Measurements from ENCODE around the gene PBXIP1.
A peak's percentile ranks its signal among the peaks of the same experiment; 100 is the strongest.
"Not testable (repeated sequence)": the region's sequence is repeated elsewhere in the genome, so short reads cannot be mapped to it uniquely, and the experiment has no call there.

PBXIP1 gene

GRCh38 chr1:154994591-154994990 is 38.7 kb upstream of the PBXIP1 start:
- no peak for DNase-seq

DNA sequence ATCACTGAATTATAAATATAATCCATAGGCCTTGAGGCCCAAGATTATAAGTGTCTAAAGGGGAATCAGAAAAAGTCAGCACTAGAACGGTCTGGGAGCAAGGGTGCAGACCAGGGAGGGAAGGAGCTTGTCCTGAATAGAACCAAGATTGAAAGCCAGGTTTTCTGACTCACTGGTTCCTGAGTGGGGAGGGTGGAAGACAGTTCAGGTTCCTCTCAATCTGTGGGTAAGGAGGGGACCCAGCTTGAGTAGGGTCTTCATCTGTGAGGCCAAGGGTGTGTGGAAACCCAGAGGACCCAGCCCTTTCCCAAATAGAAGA is 38.3 kb upstream of the PBXIP1 start:
- DNase-seq = no peak

DNA sequence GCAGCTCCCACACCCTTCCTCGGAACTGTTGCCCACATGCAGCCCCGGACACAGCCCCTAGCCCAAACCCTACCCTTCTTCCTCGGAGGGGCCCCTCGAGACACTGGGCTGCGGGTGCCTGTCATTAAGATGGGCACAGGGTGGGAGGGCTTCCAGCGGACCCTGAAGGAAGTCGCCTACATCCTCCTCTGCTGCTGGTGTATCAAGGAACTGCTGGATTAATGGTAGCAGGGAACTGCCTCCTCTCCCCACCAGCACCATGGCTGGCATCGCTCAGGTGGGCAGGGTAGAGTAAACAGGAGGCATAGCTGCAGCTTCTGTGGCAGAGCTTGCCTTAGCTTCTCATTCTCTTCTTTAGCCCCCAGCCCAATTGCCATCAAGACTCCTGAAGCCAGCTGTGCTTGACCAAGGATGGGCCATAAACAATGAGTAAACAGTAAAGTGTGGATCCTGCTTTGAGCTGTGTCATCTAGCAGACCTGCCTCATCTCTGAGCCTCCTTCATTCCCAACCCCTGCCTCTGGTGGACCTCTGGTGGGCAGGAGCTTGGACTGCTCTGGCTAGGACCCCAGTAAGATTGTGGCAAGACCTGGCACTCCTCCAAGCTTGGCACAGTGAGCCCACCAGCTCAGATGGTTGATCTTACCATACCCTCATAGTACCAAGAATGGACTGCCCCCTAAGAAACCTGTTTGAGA is 37.8 kb upstream of the PBXIP1 start, which contains the start of gene LENEP:
LENEP (plus strand) TSS at position 15 of the 697 bp plus-strand sequence; CDS start at position 37, 22 bp downstream.
- no peak for DNase-seq

DNA sequence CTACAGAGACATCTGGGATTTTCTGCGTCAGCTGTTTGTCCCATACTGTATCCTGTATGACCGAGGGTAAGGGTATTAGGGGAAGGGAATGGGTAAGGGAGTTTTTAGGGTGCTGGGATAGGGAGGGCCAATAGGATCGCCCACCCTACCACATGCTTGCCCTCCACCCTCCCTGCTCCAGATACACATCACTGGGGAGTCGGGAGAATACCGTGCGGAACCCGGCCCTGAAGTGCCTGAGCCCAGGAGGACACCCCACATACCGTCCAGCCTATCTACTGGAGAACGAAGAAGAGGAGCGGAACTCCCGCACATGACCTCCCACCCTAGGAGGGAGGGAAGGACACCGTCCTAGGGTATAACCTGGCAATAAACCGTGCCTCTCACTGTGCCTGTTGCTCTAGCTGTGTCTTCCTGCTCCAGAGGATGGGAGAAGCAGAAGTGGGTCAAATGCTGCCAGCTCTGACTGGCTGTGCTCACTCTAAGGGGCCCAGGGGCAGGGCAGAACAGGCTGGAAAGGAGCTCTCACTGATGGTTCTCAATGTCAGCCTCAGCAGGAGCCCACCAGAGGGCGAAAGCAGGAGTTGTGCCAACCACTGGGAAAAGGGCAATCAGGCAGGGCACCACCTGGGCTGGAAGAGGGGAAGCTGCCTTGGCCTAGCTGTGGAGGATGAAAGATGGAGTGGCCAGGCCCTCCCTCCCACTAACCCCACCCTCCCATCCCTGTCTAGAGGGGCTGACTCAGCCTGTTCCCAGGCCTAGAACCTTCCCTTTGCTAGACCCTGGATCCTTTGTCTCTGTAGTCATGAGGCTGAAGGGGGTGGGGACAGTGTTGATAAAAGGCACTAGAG is 37.0 kb upstream of the PBXIP1 start:
- DNase-seq = no peak

DNA sequence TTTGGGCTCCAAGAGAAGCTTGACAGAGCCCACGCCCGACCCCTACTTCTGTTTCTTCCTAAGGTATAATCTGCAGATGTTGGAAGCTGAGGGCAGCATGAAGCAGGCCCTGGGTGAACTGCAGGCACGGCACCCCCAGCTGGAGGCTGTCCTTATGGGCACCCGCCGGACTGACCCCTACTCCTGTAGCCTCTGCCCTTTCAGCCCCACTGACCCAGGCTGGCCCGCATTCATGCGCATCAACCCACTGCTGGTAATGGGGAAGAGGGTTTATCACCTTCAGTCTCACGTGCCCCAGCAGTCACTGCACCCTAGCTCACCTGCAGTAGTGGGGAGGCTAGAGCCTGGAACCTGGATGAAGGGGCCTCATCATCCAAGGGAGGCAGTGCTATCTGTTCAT is 34.4 kb upstream of the PBXIP1 start:
- DNase-seq = no peak

- no peak for DNase-seq
Measured at GRCh38 chr1:154989195-154989860, 33.4 kb upstream of the PBXIP1 start.

DNA sequence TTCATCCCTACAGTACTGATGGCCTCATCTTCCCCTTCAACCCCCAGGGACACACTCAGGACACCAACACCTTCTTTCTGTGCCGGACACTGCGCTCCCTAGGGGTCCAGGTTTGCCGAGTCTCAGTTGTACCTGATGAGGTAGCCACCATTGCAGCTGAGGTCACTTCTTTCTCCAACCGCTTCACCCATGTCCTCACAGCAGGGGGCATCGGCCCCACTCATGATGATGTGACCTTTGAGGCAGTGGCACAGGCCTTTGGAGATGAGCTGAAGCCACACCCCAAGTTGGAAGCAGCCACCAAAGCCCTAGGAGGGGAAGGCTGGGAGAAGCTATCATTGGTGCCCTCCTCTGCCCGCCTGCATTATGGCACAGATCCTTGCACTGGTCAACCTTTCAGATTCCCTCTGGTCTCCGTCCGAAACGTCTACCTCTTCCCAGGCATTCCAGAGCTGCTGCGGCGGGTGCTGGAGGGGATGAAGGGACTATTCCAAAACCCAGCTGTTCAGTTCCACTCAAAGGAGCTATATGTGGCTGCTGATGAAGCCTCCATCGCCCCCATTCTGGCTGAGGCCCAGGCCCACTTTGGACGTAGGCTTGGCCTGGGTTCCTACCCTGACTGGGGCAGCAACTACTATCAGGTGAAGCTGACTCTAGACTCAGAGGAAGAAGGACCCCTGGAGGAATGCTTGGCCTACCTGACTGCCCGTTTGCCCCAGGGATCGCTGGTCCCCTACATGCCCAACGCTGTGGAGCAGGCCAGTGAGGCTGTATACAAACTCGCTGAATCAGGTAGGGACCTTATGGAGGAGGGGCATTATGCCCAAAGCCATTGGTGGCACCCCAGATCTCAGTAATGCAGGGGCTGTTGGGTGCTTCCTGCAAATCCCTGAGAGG is 32.4 kb upstream of the PBXIP1 start:
- DNase-seq = no peak

GRCh38 chr1:154987326-154987725 is 31.4 kb upstream of the PBXIP1 start:
- DNase-seq = no peak

GRCh38 chr1:154986736-154987135 is 30.8 kb upstream of the PBXIP1 start:
- not testable (repeated sequence) for DNase-seq

GRCh38 chr1:154983776-154984466 is 28.0 kb upstream of the PBXIP1 start:
- no peak for DNase-seq

- DNase-seq = peak; percentile 99
Measured at GRCh38 chr1:154982897-154983648, 27.2 kb upstream of the PBXIP1 start, which contains the start of gene FLAD1. Gene FLAD1 (plus strand): TSS chr1:154983344. CDS start chr1:154983695, 351 bp downstream.

GRCh38 chr1:154982341-154982740 is 26.4 kb upstream of the PBXIP1 start:
- DNase-seq = no peak

DNA sequence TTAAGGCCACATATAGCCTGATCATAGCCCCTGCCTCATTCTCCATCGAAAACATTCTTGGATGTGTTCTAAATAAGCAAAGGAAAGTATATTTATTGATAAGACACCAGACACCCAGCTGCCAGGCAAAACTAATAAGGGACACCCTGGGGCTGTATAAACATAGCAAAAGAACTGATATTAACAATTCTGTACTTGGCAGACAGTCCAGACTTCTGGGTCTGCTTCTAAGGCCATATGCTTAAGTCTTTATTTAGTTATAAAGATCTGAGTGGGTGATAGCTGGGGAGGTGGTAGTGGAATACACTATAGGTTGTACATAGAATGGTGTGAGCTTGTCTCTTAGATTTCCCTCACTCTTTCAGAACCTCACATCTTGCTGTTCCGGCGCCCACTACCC is 22.5 kb upstream of the PBXIP1 start:
- no peak for DNase-seq

- not testable (repeated sequence) for DNase-seq
Measured at GRCh38 chr1:154977762-154978161, 21.9 kb upstream of the PBXIP1 start.

DNA sequence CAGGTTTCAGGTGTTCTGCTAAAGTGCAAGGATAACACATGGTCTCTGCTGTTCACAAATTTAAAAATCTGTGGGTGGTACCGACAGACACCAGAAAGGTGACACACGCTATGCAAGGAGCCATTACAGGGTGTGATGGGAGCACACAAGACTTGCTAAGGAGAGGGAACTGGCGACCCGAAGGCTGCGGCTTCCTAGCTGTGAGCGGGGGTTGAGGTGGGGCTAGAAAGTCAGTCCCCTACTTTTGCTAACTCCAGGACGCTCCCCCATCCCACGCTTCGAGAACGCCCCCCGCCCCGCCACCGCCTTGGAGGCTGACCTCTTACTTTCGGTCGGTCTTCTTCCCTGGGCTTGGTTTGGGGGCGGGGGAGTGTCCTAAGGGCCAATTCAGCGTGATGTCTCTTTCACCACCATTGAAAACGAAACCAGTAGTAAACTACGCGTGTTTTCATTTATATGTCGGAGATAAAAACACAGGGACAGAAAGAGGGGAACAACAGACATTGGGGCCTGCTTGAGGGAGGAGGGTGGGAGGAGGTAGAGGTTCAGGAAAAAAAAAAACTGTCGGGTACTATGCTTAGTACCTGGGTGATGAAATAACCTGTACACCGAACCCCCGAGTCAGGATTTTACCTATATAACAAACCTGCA is 19.6 kb upstream of the PBXIP1 start:
- no peak for DNase-seq

- peak; percentile 90 for DNase-seq
Measured at GRCh38 chr1:154974808-154975408, 19.0 kb upstream of the PBXIP1 start.

GRCh38 chr1:154974102-154974807 is 18.4 kb upstream of the PBXIP1 start, which contains the start of gene CKS1B:
Gene CKS1B (plus strand): TSS chr1:154974681. CDS start chr1:154974746, 65 bp downstream.
- DNase-seq = peak; percentile 98

GRCh38 chr1:154973344-154974101 is 17.6 kb upstream of the PBXIP1 start:
- DNase-seq = peak; percentile 66
